Measurements from ENCODE around the gene RNU6-1. TPM values are rescaled to one million over a fixed set of nuclear protein-coding genes. Genes with fewer than 3 reads are reported as not detected.
A peak's percentile ranks its signal among the peaks of the same experiment; 100 is the strongest.

RNU6-1 gene
- total RNA-seq, 1 donor from 2014 or later, result not detected

DNA sequence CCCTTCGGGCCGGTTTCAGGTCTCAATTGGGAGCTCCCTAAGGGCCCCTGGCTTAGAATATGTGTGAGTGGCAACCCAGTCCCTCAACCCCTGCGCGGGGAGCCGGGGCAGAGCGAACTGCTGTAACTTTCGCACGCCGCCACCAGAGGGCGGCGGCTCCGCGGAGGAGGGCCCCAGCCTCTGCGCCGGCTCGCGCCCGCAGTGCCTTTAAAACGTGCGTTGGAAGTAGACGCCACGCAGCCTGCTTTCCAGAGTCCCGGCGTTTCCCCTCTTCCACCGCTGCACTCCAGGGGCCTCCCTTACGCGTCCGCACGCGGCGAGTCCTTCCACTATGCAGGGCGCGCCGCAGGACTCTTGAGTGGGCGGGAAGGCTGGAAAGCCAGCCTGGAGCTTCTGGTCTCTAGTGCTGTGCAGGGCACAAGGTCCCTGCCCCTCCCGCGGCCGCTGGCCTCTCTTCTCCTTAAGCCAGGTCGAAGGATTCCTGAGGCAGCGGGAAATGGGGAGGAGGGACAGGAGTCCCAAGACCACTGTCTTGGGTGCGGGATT lies 23.7 kb upstream of the RNU6-1 start:
- no peaks in the 10 kb centered on the region for H3K79me2 ChIP-seq (ENCODE audit: low read depth)
- no peaks in the 10 kb centered on the region for H3K36me3 ChIP-seq
- Mint-ChIP-seq H3K27ac (peak overlapping the region; percentile 47), H3K4me1 (peaks cover 39% of the 10 kb centered on the region), H3K9me3 (no peaks in the 10 kb centered on the region), H3K36me3 (no peaks in the 10 kb centered on the region), H3K4me3 (peak overlapping the region; percentile 15), H3K27me3 (ENCODE audit: insufficient read depth, low read depth) (peaks cover 24% of the 10 kb centered on the region)
- peak overlapping the region; percentile 69 for H3K4me2 ChIP-seq
- peak; percentile 93 for DNase-seq (ENCODE audit: low spot score)
- no peaks in the 10 kb centered on the region for H3K9me3 ChIP-seq (ENCODE audit: low read depth)
- H3F3A ChIP-seq (ENCODE audit: low read depth), result peaks cover 43% of the 10 kb centered on the region
- H3K4me3 ChIP-seq, result peak overlapping the region; percentile 30
- peaks cover 26% of the 10 kb centered on the region for H3K4me1 ChIP-seq
- no peak overlapping the region for H3K9ac ChIP-seq
- H4K20me1 ChIP-seq (ENCODE audit: low read depth), result no peaks in the 10 kb centered on the region
- H2AFZ ChIP-seq (replicated peaks), result peak overlapping the region; percentile 97
- peak; percentile 85 for TF ChIP-seq CTCF (IDR thresholded peaks at IDR 0.05)
- TF ChIP-seq EZH2 (IDR thresholded peaks at IDR 0.05), result peak; percentile 32
- TF ChIP-seq EZH2phosphoT487 (IDR thresholded peaks at IDR 0.05), result no peak
- no peaks in the 10 kb centered on the region for H3K27me3 ChIP-seq
- no peak overlapping the region for H3K27ac ChIP-seq

DNA sequence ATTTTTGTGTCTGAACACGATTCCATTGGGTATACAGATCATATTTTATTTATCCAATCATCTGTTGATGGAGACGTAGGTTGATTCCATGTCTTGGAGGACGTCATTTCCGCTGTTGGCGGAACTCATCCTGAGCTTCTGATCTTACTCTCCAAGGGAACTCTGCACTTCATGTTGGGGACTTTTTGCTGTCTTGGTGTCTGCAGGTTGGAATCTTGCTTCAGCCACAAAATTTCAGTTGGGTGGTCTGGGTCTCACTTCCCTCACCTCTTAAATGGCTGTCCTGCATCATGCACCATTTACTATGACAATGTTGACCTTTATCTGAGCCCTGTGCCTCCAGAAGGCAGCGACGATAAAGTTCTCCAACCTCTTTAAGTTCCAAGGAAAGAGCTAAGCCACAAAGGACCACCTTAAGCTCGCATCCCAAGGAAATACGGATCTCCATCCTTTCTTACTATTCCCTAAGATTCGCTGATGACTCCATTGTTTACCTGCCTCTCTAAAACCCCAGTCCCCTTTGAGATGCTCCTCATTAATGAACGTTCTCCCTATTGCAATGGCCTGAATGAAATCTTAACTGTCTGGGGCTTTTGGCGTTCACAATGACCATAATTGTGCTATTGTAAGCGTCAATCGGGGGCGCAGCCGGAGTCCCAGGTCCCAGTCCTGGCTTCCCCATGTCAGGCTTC lies 23.1 kb upstream of the RNU6-1 start:
- no peak overlapping the region for H3K27ac ChIP-seq

GRCh38 chr15:67861983-67862382 lies 22.1 kb upstream of the RNU6-1 start:
- Histone ChIP-seq H3K9me3 (ENCODE audit: low read depth) (no peaks in the 10 kb centered on the region), H3K27me3 (no peaks in the 10 kb centered on the region), H3K36me3 (no peaks in the 10 kb centered on the region), H2AFZ (replicated peaks) (no peak overlapping the region), H3K79me2 (ENCODE audit: low read depth) (no peaks in the 10 kb centered on the region), H3F3A (ENCODE audit: low read depth) (peaks cover 41% of the 10 kb centered on the region), H3K4me1 (peaks cover 26% of the 10 kb centered on the region), H3K27ac (no peak overlapping the region), H3K9ac (no peak overlapping the region), H3K4me3 (no peak overlapping the region), H4K20me1 (ENCODE audit: low read depth) (no peaks in the 10 kb centered on the region), H3K4me2 (no peak overlapping the region)
- peaks cover 24% of the 10 kb centered on the region for H3K27me3 Mint-ChIP-seq (ENCODE audit: insufficient read depth, low read depth)
- no peak overlapping the region for H3K4me3 Mint-ChIP-seq
- no peaks in the 10 kb centered on the region for H3K36me3 Mint-ChIP-seq
- peaks cover 50% of the 10 kb centered on the region for H3K4me1 Mint-ChIP-seq
- H3K9me3 Mint-ChIP-seq, result no peaks in the 10 kb centered on the region
- H3K27ac Mint-ChIP-seq, result no peak overlapping the region
- TF ChIP-seq EZH2 (IDR thresholded peaks at IDR 0.05) (no peak), EZH2phosphoT487 (IDR thresholded peaks at IDR 0.05) (no peak), CTCF (IDR thresholded peaks at IDR 0.05) (no peak)
- DNase-seq (ENCODE audit: low spot score), result no peak

More for the DNA sequence above, 23.1 kb upstream of the RNU6-1 start:
- H3K36me3 ChIP-seq, result no peaks in the 10 kb centered on the region
- Mint-ChIP-seq H3K27me3 (ENCODE audit: insufficient read depth, low read depth) (peaks cover 24% of the 10 kb centered on the region), H3K27ac (peak overlapping the region; percentile 47), H3K9me3 (no peaks in the 10 kb centered on the region), H3K4me1 (peaks cover 43% of the 10 kb centered on the region), H3K36me3 (no peaks in the 10 kb centered on the region), H3K4me3 (peak overlapping the region; percentile 15)
- H3K4me3 ChIP-seq, result no peak overlapping the region
- TF ChIP-seq CTCF (IDR thresholded peaks at IDR 0.05) (no peak), EZH2phosphoT487 (IDR thresholded peaks at IDR 0.05) (no peak), EZH2 (IDR thresholded peaks at IDR 0.05) (no peak)
- peaks cover 43% of the 10 kb centered on the region for H3F3A ChIP-seq (ENCODE audit: low read depth)
- no peaks in the 10 kb centered on the region for H3K9me3 ChIP-seq (ENCODE audit: low read depth)
- peak overlapping the region; percentile 95 for H2AFZ ChIP-seq (replicated peaks)
- H3K4me1 ChIP-seq, result peaks cover 26% of the 10 kb centered on the region
- H4K20me1 ChIP-seq (ENCODE audit: low read depth), result no peaks in the 10 kb centered on the region
- no peaks in the 10 kb centered on the region for H3K79me2 ChIP-seq (ENCODE audit: low read depth)
- H3K9ac ChIP-seq, result no peak overlapping the region
- DNase-seq (ENCODE audit: low spot score), result no peak
- H3K4me2 ChIP-seq, result peak overlapping the region; percentile 69
- H3K27me3 ChIP-seq, result no peaks in the 10 kb centered on the region
